Measurements from ENCODE around the gene RSKR.

- TF ChIP-seq, protein P1, sequence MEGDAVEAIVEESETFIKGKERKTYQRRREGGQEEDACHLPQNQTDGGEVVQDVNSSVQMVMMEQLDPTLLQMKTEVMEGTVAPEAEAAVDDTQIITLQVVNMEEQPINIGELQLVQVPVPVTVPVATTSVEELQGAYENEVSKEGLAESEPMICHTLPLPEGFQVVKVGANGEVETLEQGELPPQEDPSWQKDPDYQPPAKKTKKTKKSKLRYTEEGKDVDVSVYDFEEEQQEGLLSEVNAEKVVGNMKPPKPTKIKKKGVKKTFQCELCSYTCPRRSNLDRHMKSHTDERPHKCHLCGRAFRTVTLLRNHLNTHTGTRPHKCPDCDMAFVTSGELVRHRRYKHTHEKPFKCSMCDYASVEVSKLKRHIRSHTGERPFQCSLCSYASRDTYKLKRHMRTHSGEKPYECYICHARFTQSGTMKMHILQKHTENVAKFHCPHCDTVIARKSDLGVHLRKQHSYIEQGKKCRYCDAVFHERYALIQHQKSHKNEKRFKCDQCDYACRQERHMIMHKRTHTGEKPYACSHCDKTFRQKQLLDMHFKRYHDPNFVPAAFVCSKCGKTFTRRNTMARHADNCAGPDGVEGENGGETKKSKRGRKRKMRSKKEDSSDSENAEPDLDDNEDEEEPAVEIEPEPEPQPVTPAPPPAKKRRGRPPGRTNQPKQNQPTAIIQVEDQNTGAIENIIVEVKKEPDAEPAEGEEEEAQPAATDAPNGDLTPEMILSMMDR (IDR thresholded peaks at IDR 0.05): peak; percentile 67
- TF ChIP-seq SIN3A (IDR thresholded peaks at IDR 0.05; ENCODE audit: borderline replicate concordance, insufficient read depth, low read depth, low read length): no peak
- TF ChIP-seq, protein P2, sequence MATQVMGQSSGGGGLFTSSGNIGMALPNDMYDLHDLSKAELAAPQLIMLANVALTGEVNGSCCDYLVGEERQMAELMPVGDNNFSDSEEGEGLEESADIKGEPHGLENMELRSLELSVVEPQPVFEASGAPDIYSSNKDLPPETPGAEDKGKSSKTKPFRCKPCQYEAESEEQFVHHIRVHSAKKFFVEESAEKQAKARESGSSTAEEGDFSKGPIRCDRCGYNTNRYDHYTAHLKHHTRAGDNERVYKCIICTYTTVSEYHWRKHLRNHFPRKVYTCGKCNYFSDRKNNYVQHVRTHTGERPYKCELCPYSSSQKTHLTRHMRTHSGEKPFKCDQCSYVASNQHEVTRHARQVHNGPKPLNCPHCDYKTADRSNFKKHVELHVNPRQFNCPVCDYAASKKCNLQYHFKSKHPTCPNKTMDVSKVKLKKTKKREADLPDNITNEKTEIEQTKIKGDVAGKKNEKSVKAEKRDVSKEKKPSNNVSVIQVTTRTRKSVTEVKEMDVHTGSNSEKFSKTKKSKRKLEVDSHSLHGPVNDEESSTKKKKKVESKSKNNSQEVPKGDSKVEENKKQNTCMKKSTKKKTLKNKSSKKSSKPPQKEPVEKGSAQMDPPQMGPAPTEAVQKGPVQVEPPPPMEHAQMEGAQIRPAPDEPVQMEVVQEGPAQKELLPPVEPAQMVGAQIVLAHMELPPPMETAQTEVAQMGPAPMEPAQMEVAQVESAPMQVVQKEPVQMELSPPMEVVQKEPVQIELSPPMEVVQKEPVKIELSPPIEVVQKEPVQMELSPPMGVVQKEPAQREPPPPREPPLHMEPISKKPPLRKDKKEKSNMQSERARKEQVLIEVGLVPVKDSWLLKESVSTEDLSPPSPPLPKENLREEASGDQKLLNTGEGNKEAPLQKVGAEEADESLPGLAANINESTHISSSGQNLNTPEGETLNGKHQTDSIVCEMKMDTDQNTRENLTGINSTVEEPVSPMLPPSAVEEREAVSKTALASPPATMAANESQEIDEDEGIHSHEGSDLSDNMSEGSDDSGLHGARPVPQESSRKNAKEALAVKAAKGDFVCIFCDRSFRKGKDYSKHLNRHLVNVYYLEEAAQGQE (IDR thresholded peaks at IDR 0.05; ENCODE audit: insufficient read depth in 1 of 2, low read depth in 2 of 2, low read length in 1 of 2): no peak
- TF ChIP-seq POLR2AphosphoS5 (IDR thresholded peaks at IDR 0.05; ENCODE audit: low read depth, low read length): no peak
- no peak for TF ChIP-seq TCF7L2 (IDR thresholded peaks at IDR 0.05; ENCODE audit: low read depth, low read length)
Measured at GRCh38 chr17:28643983-28644786, 30.2 kb upstream of the RSKR start.
